Thyroid gland (tissue), 4 donors: ENCODE measurements around the gene RASGRF2.

Experiments
- CTCF ChIP-seq, 6 experiments: fragments of 200-600 bp in 3 of 6; fragments of 450-650 bp in 3 of 6; sonication (generic) in 3 of 6; IDR thresholded peaks; one replicate each; pipeline ENCODE4 v1.5.1; 2016 to 2019; ENCODE audit warnings: antibody characterized with exemption in 6 of 6, mild to moderate bottlenecking in 2 of 6, inconsistent platforms in 1 of 6, moderate library complexity in 1 of 6
- POLR2A ChIP-seq, 2 donors: fragments of 450-650 bp; IDR thresholded peaks; one replicate each; pipeline ENCODE4 v1.6.1; 2017; ENCODE audit warnings: antibody characterized with exemption in 2 of 2, mild to moderate bottlenecking in 2 of 2, moderate library complexity in 1 of 2

GRCh38 chr5:80963966-80964481, 3.9 kb downstream of the RASGRF2 start:
- TF ChIP-seq CTCF (IDR thresholded peaks at IDR 0.05) (no peak), POLR2A (IDR thresholded peaks at IDR 0.05) (no peak)
